HUES48 (cell line): ENCODE data around the gene SSUH2.

Experiments
- H3K27ac ChIP-seq: one replicate; pipeline ENCODE4 v1.7.0; 2013; ENCODE audit warnings: low read depth, low read length, inconsistent platforms
- H3K27me3 ChIP-seq: 2 replicates; pipeline ENCODE4 v1.6.1; 2013; ENCODE audit warnings: mild to moderate bottlenecking, low read length; ENCODE audit not compliant: control insufficient read depth, insufficient read depth
- H3K36me3 ChIP-seq: 2 replicates; pipeline ENCODE4 v1.6.1; 2013; ENCODE audit warnings: low read length; ENCODE audit not compliant: control insufficient read depth, insufficient read depth
- H3K4me1 ChIP-seq: 2 replicates; pipeline ENCODE4 v1.6.1; 2013; ENCODE audit warnings: mild to moderate bottlenecking, low read length; ENCODE audit not compliant: control insufficient read depth, insufficient read depth
- H3K4me3 ChIP-seq: 2 replicates; pipeline ENCODE4 v1.5.1; 2013; ENCODE audit warnings: mild to moderate bottlenecking, low read depth, low read length
- H3K9ac ChIP-seq: 2 replicates; pipeline ENCODE4 v1.6.1; 2013; ENCODE audit warnings: mild to moderate bottlenecking, low read depth, low read length, moderate library complexity
- H3K9me3 ChIP-seq: 2 replicates; pipeline ENCODE4 v1.6.1; 2013; ENCODE audit warnings: low read length; ENCODE audit not compliant: control insufficient read depth, insufficient read depth

The SSUH2 gene

GRCh38 chr3:8649757-8650156 lies 5.2 kb upstream of the SSUH2 start:
- no peaks in the 10 kb centered on the region for H3K4me1 ChIP-seq
- H3K4me3 ChIP-seq, result no peak overlapping the region
- H3K9ac ChIP-seq, result no peak overlapping the region
- no peak overlapping the region for H3K27ac ChIP-seq
- no peaks in the 10 kb centered on the region for H3K9me3 ChIP-seq
- H3K27me3 ChIP-seq, result peaks cover 4% of the 10 kb centered on the region; the same call in 1 of the 2 replicates
- H3K36me3 ChIP-seq, result no peaks in the 10 kb centered on the region

GRCh38 chr3:8648909-8649741 lies 4.5 kb upstream of the SSUH2 start:
- H3K27ac ChIP-seq, result no peak overlapping the region
- H3K9ac ChIP-seq, result no peak overlapping the region
- H3K4me3 ChIP-seq, result no peak overlapping the region
- H3K4me1 ChIP-seq, result no peaks in the 10 kb centered on the region
- H3K9me3 ChIP-seq, result no peaks in the 10 kb centered on the region
- H3K36me3 ChIP-seq, result no peaks in the 10 kb centered on the region
- peaks cover 4% of the 10 kb centered on the region for H3K27me3 ChIP-seq

GRCh38 chr3:8647137-8647985 lies 2.8 kb upstream of the SSUH2 start:
- no peak overlapping the region for H3K4me3 ChIP-seq
- H3K36me3 ChIP-seq, result no peaks in the 10 kb centered on the region
- peaks cover 4% of the 10 kb centered on the region for H3K27me3 ChIP-seq
- H3K4me1 ChIP-seq, result no peaks in the 10 kb centered on the region
- no peak overlapping the region for H3K9ac ChIP-seq
- H3K9me3 ChIP-seq, result no peaks in the 10 kb centered on the region
- H3K27ac ChIP-seq, result no peak overlapping the region

GRCh38 chr3:8646313-8646938 lies 1.8 kb upstream of the SSUH2 start:
- Histone ChIP-seq H3K4me1 (no peaks in the 10 kb centered on the region), H3K9me3 (no peaks in the 10 kb centered on the region), H3K36me3 (no peaks in the 10 kb centered on the region), H3K27me3 (no peaks in the 10 kb centered on the region; the same call in 1 of the 2 replicates), H3K9ac (no peak overlapping the region), H3K27ac (no peak overlapping the region), H3K4me3 (no peak overlapping the region)

GRCh38 chr3:8645712-8646111 lies 1.1 kb upstream of the SSUH2 start:
- H3K27ac ChIP-seq, result no peak overlapping the region
- H3K4me3 ChIP-seq, result no peak overlapping the region
- no peaks in the 10 kb centered on the region for H3K4me1 ChIP-seq
- no peak overlapping the region for H3K9ac ChIP-seq
- H3K36me3 ChIP-seq, result no peaks in the 10 kb centered on the region
- H3K9me3 ChIP-seq, result no peaks in the 10 kb centered on the region
- H3K27me3 ChIP-seq, result no peaks in the 10 kb centered on the region; the same call in 1 of the 2 replicates

GRCh38 chr3:8643693-8644365 lies 769 bp downstream of the SSUH2 start:
- H3K36me3 ChIP-seq, result no peaks in the 10 kb centered on the region
- H3K27ac ChIP-seq, result no peak overlapping the region
- H3K9me3 ChIP-seq, result no peaks in the 10 kb centered on the region
- H3K4me3 ChIP-seq, result no peak overlapping the region
- no peaks in the 10 kb centered on the region; the same call in 1 of the 2 replicates for H3K27me3 ChIP-seq
- no peaks in the 10 kb centered on the region for H3K4me1 ChIP-seq
- no peak overlapping the region for H3K9ac ChIP-seq

- no peaks in the 10 kb centered on the region for H3K36me3 ChIP-seq
- no peak overlapping the region for H3K9ac ChIP-seq
- no peaks in the 10 kb centered on the region for H3K4me1 ChIP-seq
- no peaks in the 10 kb centered on the region; the same call in 1 of the 2 replicates for H3K27me3 ChIP-seq
- no peak overlapping the region for H3K4me3 ChIP-seq
- H3K9me3 ChIP-seq, result no peaks in the 10 kb centered on the region
- no peak overlapping the region for H3K27ac ChIP-seq
These were observed 2.6 kb downstream of the SSUH2 start for GRCh38 chr3:8642001-8642400.

GRCh38 chr3:8641472-8641871 lies 3.1 kb downstream of the SSUH2 start:
- no peaks in the 10 kb centered on the region for H3K36me3 ChIP-seq
- no peaks in the 10 kb centered on the region for H3K4me1 ChIP-seq
- H3K9me3 ChIP-seq, result no peaks in the 10 kb centered on the region
- H3K9ac ChIP-seq, result no peak overlapping the region
- H3K4me3 ChIP-seq, result no peak overlapping the region
- no peaks in the 10 kb centered on the region; the same call in 1 of the 2 replicates for H3K27me3 ChIP-seq
- no peak overlapping the region for H3K27ac ChIP-seq

GRCh38 chr3:8640223-8640622 lies 4.4 kb downstream of the SSUH2 start:
- H3K27ac ChIP-seq, result no peak overlapping the region
- no peaks in the 10 kb centered on the region for H3K9me3 ChIP-seq
- no peaks in the 10 kb centered on the region for H3K4me1 ChIP-seq
- no peaks in the 10 kb centered on the region; the same call in 1 of the 2 replicates for H3K27me3 ChIP-seq
- H3K9ac ChIP-seq, result no peak overlapping the region
- H3K4me3 ChIP-seq, result no peak overlapping the region
- H3K36me3 ChIP-seq, result no peaks in the 10 kb centered on the region

GRCh38 chr3:8639659-8640000 lies 5.0 kb downstream of the SSUH2 start:
- no peaks in the 10 kb centered on the region for H3K9me3 ChIP-seq
- no peaks in the 10 kb centered on the region for H3K4me1 ChIP-seq
- H3K27ac ChIP-seq, result no peak overlapping the region
- no peaks in the 10 kb centered on the region for H3K36me3 ChIP-seq
- H3K27me3 ChIP-seq, result no peaks in the 10 kb centered on the region; the same call in 1 of the 2 replicates
- H3K4me3 ChIP-seq, result no peak overlapping the region
- no peak overlapping the region for H3K9ac ChIP-seq
